ENCODE data around the gene PRDM8.

PRDM8 gene

DNA sequence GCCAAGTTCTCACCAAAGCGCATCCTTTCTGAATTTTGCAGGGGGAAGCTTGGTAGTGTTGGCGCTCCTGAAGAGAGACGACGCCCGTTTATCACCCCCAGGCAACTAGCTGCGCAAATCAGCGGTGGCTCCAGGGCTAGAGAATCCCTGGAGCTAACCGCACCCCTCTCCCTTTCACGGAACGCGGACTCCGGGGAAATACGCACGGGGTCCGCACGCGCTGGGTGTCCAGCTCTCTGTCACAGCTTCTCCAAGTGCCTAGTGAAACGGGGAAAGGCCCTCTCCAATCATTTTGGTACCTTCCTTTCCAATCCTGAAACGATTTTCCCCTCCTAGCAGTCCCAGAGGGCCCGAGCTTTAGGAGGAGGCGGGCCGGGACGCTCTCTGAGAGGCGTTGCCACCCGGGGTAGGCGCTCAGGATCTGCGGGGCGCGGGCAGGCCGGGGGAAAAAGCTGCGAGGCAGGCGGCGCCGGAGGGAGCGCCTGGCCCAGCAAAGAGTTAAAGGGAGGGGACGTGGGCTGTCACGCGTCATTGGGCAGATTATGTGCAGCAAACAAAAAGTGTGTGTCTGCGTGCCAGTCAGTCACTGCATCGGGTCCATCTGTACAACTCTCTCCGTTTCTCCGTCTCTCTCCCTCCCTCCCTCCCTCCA is at the start of gene PRDM8:
Gene PRDM8, plus strand, starts transcription at position 582 of the 652 bp plus-strand sequence. CDS start 2,578 bp downstream, outside the sequence.
- TF ChIP-seq CTCF (IDR thresholded peaks at IDR 0.05; ENCODE audit: insufficient read depth, low read depth, low read length, missing control alignments) = no peak
- H3K4me3 ChIP-seq (ENCODE audit: low read length) = peak within 1 kb of the TSS; percentile 24
- peak; percentile 19 for DNase-seq (ENCODE audit: low read depth)

DNA sequence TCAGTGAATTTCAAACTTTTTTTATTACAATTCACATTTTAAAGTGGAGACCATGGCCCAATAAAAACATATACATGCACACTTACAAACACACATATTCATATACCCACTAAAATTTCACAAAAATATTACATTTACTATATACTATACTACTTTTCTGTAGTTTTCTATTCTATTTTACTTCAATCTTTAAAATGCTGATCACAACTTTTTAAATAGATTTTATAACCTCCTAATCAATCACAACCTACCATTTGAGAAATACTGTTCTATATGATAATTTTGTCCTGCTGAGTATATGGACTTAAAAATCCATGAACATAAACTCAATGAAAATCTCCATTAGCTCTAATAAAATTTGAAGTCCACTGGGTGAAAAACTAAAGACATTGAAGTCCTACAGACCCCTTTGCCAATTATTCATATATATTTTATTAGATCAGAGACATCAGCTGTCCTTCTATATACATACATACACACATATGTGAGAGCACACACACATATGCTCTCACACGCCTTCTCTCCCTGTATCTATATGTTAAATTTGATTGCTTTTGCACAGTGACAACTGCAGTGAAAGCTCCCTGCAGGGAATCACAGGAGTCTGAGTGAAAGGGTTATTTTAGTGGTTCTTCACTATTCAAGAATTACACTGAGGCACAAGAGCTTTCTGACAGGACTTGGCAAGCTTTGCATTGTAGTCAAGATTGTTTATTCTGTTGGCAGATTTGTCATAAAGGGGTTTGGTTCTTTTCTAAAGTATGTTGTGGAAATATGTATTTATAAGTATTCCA is 46.7 kb upstream of the PRDM8 start:
- TF ChIP-seq CTCF (IDR thresholded peaks at IDR 0.05; ENCODE audit: insufficient read depth, low read depth, low read length, missing control alignments) = no peak
- no peak for DNase-seq (ENCODE audit: low read depth)
- H3K4me3 ChIP-seq (ENCODE audit: low read length) = no peak overlapping the region

- DNase-seq (ENCODE audit: low read depth) = no peak
- no peak for TF ChIP-seq CTCF (IDR thresholded peaks at IDR 0.05; ENCODE audit: insufficient read depth, low read depth, low read length, missing control alignments)
- H3K4me3 ChIP-seq (ENCODE audit: low read length) = no peak overlapping the region
These were observed 45.3 kb upstream of the PRDM8 start for GRCh38 chr4:80151981-80152380.

- DNase-seq (ENCODE audit: low read depth) = no peak
- TF ChIP-seq CTCF (IDR thresholded peaks at IDR 0.05; ENCODE audit: insufficient read depth, low read depth, low read length, missing control alignments) = no peak
- H3K4me3 ChIP-seq (ENCODE audit: low read length) = no peak overlapping the region
These were observed 43.3 kb upstream of the PRDM8 start for GRCh38 chr4:80153874-80154544.

GRCh38 chr4:80154545-80154933 is 42.8 kb upstream of the PRDM8 start:
- no peak for DNase-seq (ENCODE audit: low read depth)
- no peak overlapping the region for H3K4me3 ChIP-seq (ENCODE audit: low read length)
- no peak for TF ChIP-seq CTCF (IDR thresholded peaks at IDR 0.05; ENCODE audit: insufficient read depth, low read depth, low read length, missing control alignments)

DNA sequence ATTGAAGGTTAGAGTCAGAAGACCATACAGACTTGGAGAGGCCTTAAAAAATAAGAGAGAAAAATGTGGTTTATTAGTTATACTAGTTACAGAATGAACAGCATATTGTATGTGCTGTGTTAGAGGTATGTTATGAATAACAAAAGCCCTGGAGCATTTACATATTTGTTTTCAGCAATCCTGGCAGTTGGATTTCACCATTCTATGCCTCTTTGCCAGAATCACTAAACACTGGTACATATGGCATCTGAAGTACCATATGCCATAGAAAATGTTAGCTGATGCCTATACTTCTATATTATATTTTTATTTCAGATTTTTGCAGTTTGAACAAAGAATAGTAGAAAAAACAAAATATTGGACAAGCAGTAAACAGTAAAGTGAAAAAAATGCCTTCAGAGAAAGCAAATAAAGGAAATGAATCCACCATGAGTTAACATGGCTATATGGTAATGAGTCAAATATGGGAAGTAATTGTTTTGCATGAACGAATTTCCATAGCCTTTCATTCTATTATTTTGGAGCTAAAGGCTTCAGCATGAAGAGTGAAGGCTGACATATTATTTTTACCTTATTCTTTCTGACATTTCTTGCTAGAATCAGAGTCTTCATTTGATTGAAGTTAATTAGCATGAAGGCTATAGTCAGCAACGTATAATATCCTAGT is 41.9 kb upstream of the PRDM8 start:
- no peak for TF ChIP-seq CTCF (IDR thresholded peaks at IDR 0.05; ENCODE audit: insufficient read depth, low read depth, low read length, missing control alignments)
- H3K4me3 ChIP-seq (ENCODE audit: low read length) = no peak overlapping the region
- DNase-seq (ENCODE audit: low read depth) = peak; percentile 23

Data from epithelial cell of esophagus (primary cell).